HG02798 (cell line): ENCODE data around the gene HES5.

ENCODE experiments used
- ATAC-seq: cut with Tn5 transposase; IDR thresholded peaks from one replicate; pipeline ENCODE4 v1.9.1; 2021; ENCODE audit warnings: mild to moderate bottlenecking; ENCODE audit not compliant: unreplicated experiment, poor library complexity

The HES5 gene

DNA sequence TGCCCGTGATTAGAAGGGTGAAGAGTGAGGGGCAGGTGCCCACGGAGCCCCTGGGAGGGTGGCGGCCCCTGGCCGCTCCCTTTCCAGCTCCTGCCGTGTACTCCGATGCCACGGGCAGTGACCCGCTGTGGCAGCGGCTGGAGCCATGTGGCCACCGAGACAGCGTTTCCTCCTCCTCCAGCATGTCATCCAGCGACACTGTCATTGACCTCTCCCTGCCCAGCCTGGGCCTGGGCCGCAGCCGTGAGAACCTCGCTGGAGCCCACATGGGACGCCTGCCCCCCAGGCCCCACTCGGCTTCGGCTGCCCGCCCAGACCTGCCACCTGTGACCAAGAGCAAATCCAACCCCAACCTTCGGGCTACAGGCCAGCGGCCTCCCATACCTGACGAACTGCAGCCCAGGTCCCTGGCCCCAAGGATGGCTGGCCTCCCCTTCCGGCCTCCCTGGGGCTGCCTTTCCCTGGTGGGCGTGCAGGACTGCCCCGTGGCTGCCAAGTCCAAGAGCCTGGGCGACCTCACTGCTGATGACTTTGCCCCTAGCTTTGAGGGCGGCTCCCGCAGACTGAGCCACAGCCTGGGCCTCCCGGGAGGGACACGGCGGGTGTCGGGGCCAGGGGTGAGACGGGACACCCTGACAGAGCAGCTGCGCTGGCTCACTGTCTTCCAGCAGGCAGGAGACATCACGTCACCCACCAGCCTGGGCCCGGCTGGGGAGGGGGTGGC lies 25.7 kb downstream of the HES5 start:
- ATAC-seq = no peak

GRCh38 chr1:2503554-2504224 lies 26.4 kb downstream of the HES5 start:
- no peak for ATAC-seq

DNA sequence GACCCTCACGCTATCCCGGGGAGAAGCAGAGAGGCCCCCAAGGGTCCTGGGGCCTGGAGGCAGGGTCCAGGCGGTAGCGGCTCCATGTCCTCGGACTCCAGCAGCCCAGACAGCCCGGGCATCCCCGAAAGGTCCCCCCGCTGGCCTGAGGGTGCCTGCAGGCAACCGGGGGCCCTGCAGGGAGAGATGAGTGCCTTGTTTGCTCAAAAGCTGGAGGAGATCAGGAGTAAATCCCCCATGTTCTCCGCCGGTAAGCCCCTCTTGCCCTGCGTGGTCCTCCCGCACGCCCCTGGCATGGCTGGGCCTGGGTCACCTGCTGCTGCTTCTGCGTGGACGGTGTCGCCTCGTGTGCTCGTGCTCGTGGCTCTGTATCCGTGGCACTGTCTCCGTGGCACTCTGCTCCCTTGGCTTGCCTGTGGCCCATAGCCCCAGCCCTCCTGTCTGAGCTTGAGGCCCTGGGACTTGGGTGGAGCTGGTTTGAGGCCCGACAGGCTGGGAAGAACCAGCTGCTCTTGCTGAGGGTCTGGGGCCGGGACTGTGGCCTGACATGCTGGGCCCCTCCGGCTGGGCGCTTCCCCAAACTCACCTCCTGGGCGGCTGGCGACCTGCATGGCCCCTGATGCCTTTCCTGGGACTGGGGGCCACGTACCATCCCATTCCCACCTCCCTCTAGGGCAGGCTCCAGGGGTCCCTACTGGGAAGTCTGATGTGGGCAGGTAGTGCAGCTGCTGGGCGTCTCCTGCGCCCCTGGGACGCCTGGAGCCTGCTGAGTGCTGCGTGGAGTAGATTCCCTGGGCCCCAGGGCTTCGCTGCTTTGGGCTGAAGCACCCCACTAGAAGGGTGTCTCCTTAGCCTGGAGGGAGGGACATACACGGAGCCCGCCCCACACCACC lies 27.2 kb downstream of the HES5 start:
- no peak for ATAC-seq

DNA sequence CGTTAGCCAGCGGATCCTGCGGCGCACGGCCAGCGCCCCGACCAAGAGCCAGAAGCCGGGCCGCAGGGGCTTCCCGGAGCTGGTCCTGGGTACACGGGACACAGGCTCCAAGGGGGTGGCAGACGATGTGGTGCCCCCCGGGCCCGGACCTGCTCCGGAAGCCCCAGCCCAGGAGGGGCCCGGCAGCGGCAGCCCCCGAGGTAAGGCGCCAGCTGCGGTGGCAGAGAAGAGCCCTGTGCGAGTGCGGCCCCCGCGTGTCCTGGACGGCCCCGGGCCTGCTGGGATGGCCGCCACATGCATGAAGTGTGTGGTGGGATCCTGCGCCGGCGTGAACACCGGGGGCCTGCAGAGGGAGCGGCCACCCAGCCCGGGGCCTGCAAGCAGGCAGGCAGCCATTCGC lies 27.9 kb downstream of the HES5 start:
- ATAC-seq = no peak

GRCh38 chr1:2501820-2502119 lies 28.3 kb downstream of the HES5 start:
- ATAC-seq = no peak

DNA sequence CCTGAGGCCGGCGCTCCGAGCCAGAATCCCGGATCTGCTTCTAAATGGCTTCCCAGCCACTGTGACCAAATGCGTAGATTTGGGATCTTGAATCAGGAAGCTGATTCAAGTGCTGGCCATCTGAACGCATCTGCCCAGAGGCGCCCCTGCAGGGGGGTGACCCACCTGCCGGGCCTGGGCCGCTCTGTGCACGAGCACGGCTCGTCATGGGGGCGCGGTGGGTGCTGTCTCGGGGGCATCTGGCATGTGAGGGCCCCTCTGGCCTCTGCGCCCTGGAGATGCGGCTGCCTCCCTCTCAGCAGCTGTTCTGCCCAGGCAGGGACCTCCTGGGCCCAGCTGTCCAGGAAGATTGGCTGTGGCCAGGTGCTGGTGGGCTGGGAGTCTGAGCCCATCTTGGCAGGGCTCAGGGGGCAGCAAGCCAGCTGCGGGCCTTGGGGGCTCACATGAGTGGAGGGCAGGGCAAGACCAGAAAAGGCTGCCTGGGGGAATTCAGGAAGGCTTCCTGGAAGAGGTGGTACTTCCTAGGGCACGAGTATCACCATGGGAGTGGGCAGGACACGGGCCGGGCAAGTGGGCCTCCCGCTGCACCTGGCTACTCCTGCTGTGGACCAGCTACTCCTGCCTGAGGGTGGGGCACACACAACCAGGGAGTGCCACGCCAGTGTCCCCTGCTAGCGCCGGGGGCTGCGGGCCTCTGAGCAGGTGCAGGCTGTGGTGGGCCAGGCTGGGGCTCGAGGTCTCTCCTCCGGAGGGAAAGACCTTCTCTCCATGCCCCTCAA lies 28.8 kb downstream of the HES5 start:
- ATAC-seq = no peak

DNA sequence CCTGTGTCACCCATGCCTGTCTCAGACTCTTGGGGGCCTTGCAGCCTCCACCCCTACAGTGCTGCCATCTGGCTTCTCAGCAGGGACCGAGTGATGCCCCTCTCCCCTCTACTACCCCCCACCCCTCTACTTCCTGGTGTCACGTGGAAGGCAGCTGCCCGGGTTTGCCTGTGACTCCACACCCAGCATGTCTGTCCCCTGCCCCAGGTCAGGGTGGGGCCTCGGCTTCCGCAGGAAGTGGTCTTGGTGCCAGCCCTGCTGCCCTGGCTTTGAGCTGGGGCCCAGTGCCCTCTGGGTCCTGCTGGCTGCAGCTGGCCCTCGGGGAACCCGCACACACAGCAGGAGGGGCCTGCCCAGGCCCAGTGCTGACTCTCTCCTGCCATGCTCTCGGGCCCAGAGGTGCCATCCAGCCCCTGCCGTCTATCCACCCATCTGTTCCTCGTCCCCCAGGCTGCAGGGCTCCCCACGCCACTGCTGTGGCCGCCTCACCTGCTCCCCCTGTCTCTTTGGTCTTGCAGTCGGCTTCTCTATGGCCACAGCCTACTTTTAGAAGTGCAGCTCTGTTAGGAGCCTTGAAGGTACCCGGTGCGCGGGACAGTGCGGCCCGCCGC lies 30.0 kb downstream of the HES5 start:
- ATAC-seq = no peak

DNA sequence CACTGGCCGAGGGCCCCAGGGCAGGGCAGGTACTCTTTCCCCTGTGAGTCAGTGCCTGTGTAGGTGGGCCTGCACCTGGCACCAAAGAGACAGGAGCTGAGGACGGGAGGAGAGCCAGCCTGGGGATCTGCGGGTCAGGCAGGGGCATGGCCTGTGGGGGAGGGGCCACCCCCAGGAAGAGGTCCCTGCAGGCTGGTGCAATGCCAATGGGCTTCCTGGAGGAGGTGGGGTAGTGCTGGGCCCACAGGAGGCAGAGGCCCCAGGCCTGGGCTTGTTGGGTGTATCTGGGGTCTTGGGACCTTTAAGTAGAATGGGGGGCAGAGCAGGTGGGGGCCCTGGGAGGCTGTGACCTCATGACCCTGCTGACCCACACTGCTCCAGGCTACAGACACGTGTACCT lies 30.8 kb downstream of the HES5 start:
- ATAC-seq = no peak

GRCh38 chr1:2498648-2499047 lies 31.4 kb downstream of the HES5 start:
- ATAC-seq = no peak

GRCh38 chr1:2497891-2498290 lies 32.2 kb downstream of the HES5 start:
- ATAC-seq = no peak

DNA sequence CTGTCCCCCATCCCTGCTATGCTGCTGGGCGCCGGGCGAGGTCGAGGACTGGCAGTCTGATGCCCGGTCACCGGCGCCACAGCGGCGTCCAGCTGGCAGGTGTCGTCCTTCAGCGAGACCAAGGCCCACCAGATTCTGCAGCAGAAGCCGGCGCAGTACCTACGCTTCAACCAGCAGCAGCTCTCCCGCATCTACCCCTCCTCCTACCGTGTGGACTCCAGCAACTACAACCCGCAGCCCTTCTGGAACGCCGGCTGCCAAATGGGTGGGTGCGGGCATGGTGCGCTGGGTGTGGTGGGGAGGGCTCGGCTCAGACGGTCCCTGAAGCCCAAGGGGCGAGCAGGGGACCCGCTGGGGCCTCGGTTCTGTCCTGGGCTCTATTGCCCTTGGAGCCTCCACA lies 33.3 kb downstream of the HES5 start:
- no peak for ATAC-seq

DNA sequence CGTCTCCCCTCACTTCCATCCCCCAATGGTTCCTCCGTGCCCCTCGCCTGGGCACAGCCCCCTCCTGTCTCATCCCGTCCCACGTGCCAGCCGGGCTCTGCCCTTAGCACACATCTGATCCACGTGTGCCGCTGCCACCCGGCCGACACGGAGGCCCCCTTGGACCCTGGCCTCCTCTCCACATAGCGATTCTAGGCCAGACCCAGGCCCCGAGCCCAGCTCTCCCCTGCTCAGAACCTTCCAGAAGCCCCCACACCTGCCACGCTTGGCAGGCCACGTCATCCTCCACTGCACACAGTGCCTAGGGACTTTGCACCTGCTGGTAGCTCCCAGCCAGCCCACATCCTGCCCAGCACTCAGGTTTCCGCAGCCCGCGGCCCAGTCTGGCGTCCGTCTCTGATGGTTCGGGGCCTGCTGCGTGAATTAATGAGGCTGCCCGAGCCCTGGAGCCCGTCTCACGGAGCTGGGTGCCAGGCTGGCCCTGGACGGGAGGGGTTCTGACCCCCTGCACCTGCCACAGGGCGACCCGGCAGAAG lies 33.9 kb downstream of the HES5 start:
- ATAC-seq = no peak

- ATAC-seq = no peak
Observed at GRCh38 chr1:2495546-2495945, 34.5 kb downstream of the HES5 start.

- no peak for ATAC-seq
Observed at GRCh38 chr1:2495026-2495425, 35.0 kb downstream of the HES5 start.

DNA sequence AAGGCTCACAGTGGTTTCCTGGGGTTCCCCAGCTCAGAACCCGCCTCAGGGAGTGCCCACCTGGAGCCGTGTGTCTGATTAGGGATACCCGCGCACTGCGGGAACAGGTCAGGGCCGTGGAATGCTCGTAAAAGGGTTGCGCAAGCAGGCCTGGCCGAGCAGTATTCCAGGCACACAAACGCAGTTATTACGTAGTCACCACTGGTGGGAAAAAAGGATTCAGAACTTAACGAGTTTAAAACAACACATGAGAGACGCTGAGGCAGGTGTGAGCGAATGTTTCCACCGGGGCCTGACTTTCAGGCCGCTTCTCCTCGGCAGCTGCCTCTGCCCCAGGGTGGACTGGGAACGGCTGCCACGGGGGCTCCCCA lies 35.8 kb downstream of the HES5 start:
- ATAC-seq = no peak

DNA sequence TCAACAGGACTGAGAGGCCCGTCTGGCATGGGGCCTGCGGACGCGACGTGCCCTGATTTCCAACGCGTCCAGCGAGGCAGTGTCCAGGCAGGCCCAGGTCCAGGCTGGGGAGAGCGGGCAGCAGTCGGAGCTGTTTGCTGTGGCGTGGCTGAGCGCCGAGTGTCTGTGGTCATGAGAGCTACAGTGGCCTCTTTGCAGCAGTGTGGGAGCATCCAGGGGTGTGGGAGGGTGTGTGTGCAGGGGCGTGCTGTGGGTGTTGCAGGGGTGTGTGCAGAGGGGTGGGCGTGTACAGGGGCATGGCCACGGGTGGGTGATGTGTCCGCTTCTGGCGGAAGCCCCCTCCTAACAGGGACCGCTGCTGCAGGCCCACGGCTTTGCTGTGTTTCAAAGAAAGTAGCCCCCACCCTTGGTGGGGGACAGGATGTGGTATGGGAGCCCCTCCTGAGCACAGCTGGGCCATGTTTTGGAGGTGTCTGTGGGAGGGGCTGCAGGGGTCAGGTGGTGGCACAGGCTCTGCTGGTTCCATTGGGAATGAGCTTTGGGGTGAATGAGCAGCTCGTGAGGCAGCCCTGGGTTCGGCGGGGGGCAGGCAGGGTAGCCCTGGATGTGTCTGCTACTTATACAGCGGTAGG lies 36.3 kb downstream of the HES5 start:
- ATAC-seq = no peak

DNA sequence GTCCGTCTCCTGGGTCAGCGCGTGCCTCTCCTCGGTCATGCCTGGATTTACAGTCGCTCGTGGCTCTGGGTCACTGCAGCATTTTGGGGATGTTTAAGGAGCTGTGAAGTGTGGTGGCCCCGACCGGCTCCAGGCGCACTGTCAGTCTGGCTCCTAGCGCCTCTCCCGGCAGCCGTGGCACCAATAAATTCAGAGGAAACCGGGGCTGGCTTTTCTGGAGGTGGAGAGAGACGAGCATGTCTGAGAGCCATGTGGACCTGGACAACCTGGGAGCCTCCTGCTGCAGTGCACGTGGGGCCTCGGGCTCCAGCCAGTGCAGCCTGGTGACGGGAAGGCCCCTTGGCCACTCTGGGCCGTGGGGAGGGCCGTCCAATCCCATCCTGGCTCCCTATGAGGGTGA lies 36.8 kb downstream of the HES5 start:
- no peak for ATAC-seq

- no peak for ATAC-seq
Observed at GRCh38 chr1:2492091-2492490, 38.0 kb downstream of the HES5 start.

DNA sequence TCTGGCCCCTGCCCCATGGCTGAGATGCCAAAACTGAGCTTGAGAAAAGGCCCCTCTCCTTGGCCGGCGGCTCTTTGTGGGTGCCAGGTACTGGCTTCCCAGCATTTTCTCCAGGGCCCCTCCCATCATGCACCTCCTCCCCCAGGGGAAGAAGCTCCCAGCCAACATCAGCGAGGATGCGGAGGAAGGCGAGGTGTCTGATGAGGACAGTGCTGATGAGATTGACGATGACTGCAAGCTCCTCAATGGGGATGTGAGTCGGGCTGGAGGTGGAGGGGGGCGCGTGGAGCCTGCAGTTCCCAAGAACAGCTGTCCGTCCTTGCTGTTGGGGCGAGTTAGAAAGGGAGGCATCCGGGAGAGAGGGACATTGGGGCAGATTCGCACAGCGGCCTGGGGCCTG lies 40.4 kb downstream of the HES5 start:
- ATAC-seq = no peak

DNA sequence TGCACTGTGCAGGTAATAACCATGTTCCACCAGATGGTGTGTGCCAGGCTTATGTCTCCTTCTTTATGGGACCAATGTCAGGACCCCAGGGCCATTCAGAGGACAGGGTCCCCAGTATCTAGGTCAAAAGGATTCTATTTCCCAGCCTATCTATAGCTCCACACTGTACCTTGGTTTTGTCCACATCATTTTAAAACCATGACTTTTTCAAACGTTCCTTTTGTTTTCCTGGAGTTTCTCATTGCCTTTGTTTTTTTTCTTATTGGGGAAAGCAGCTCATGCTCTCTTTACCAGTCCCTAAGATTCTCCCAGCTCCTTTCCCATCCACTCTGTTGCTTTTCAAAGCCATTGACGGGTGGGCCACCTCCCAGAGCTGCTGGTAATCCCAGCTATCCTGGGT lies 41.4 kb downstream of the HES5 start:
- ATAC-seq = no peak
